NT2/D1 (cell line): ENCODE data around the gene PSMF1.

Experiments
- SUZ12 ChIP-seq: IDR thresholded peaks from 2 replicates; pipeline ENCODE4 v1.6.1; 2011; ENCODE audit not compliant: insufficient read length, insufficient read depth; ENCODE audit errors: extremely low read depth
- YY1 ChIP-seq: IDR thresholded peaks from 2 replicates; pipeline ENCODE4 v1.6.1; 2011; ENCODE audit not compliant: insufficient read length, insufficient read depth

- TF ChIP-seq YY1 (no peak), SUZ12 (no peak)
These were observed 79.4 kb downstream of the PSMF1 start for GRCh38 chr20:1197801-1198200.
